Endothelial cell (in vitro differentiated cells): ENCODE data around the gene METTL15. TPM values are rescaled to one million over a fixed set of nuclear protein-coding genes. Genes with fewer than 3 reads are reported as not detected.
"Not testable (repeated sequence)": the region's sequence is repeated elsewhere in the genome, so short reads cannot be mapped to it uniquely, and the experiment has no call there.

Experiments used
- DNase-seq: peaks from one replicate; pipeline ENCODE4 v3.0.0; 2021; ENCODE audit warnings: low spot score
- H3K27ac Mint-ChIP-seq: one replicate; pipeline ENCODE4 v1.8.0; 2021; ENCODE audit warnings: mixed read lengths, inconsistent platforms; ENCODE audit not compliant: unreplicated experiment
- H3K27me3 Mint-ChIP-seq: one replicate; pipeline ENCODE4 v1.8.0; 2021; ENCODE audit warnings: mild to moderate bottlenecking, moderate library complexity, mixed read lengths, inconsistent platforms; ENCODE audit not compliant: unreplicated experiment
- H3K36me3 Mint-ChIP-seq: one replicate; pipeline ENCODE4 v1.8.0; 2021; ENCODE audit warnings: mild to moderate bottlenecking, low read depth, mixed read lengths, inconsistent platforms; ENCODE audit not compliant: unreplicated experiment
- H3K4me1 Mint-ChIP-seq: one replicate; pipeline ENCODE4 v1.8.0; 2021; ENCODE audit warnings: mild to moderate bottlenecking, mixed read lengths, inconsistent platforms; ENCODE audit not compliant: unreplicated experiment
- H3K4me3 Mint-ChIP-seq: one replicate; pipeline ENCODE4 v1.8.0; 2021; ENCODE audit warnings: mild to moderate bottlenecking, mixed read lengths, inconsistent platforms; ENCODE audit not compliant: unreplicated experiment
- H3K9me3 Mint-ChIP-seq: one replicate; pipeline ENCODE4 v1.8.0; 2021; ENCODE audit warnings: mixed read lengths, inconsistent platforms; ENCODE audit not compliant: unreplicated experiment
- CTCF ChIP-seq: fragments of 200-600 bp; sonication (generic); IDR thresholded peaks from one replicate; pipeline ENCODE4 v1.5.0; 2021; ENCODE audit warnings: antibody characterized with exemption; ENCODE audit not compliant: unreplicated experiment
- total RNA-seq: library from RNA; stranded (reverse); fragmentation: NEBNext Ultra II Directional; extraction: Animal tissue kit (Norgen Biotek cat#: 25700); gene quantifications from one replicate; pipeline ENCODE4 v1.2.1, GENCODE V29; 2021; ENCODE audit not compliant: unreplicated experiment

METTL15 gene
- total RNA-seq, 1 donor from 2014 or later = 8.8 TPM

GRCh38 chr11:28170759-28171158 is 62.6 kb downstream of the METTL15 start:
- Mint-ChIP-seq H3K4me3 (no peak overlapping the region), H3K36me3 (no peaks in the 10 kb centered on the region), H3K27me3 (no peaks in the 10 kb centered on the region), H3K9me3 (no peaks in the 10 kb centered on the region), H3K4me1 (no peaks in the 10 kb centered on the region), H3K27ac (no peak overlapping the region)
- DNase-seq = no peak
- no peak for TF ChIP-seq CTCF

GRCh38 chr11:28176351-28176750 is 68.2 kb downstream of the METTL15 start:
- no peak for DNase-seq
- H3K4me3 Mint-ChIP-seq = no peak overlapping the region
- H3K27me3 Mint-ChIP-seq = no peaks in the 10 kb centered on the region
- H3K27ac Mint-ChIP-seq = no peak overlapping the region
- H3K9me3 Mint-ChIP-seq = no peaks in the 10 kb centered on the region
- H3K36me3 Mint-ChIP-seq = no peaks in the 10 kb centered on the region
- TF ChIP-seq CTCF = no peak
- no peaks in the 10 kb centered on the region for H3K4me1 Mint-ChIP-seq

- no peaks in the 10 kb centered on the region for H3K36me3 Mint-ChIP-seq
- no peaks in the 10 kb centered on the region for H3K27me3 Mint-ChIP-seq
- no peak for TF ChIP-seq CTCF
- no peak for DNase-seq
- H3K27ac Mint-ChIP-seq = no peak overlapping the region
- H3K4me3 Mint-ChIP-seq = no peak overlapping the region
- no peaks in the 10 kb centered on the region for H3K4me1 Mint-ChIP-seq
- no peaks in the 10 kb centered on the region for H3K9me3 Mint-ChIP-seq
These were observed 87.3 kb downstream of the METTL15 start for GRCh38 chr11:28195449-28195848.

- Mint-ChIP-seq H3K27ac (no peak overlapping the region), H3K4me3 (no peak overlapping the region), H3K27me3 (no peaks in the 10 kb centered on the region), H3K4me1 (no peaks in the 10 kb centered on the region), H3K36me3 (no peaks in the 10 kb centered on the region), H3K9me3 (no peaks in the 10 kb centered on the region)
- no peak for TF ChIP-seq CTCF
- no peak for DNase-seq
These were observed 101.7 kb downstream of the METTL15 start for GRCh38 chr11:28209906-28210305.

DNA sequence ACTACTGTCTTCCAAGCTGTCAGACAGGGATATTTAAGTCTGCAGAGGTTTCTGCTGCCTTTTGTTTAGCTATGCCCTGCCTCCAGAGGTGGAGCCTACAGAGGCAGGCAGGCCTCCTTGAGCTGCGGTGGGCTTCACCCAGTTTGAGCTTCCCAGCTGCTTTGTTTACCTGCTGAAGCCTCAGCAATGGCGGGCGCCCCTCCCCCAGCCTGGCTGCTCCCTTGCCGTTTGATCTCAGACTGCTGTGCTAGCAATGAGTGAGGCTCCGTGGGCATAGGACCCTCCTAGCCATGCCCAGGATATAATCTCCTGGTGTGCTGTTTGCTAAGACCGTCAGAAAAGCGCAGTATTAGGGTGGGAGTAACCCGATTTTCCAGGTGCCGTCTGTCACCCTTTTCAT is 113.9 kb downstream of the METTL15 start:
- H3K9me3 Mint-ChIP-seq, H3K4me3 Mint-ChIP-seq, H3K27me3 Mint-ChIP-seq, H3K27ac Mint-ChIP-seq, DNase-seq: not testable (repeated sequence)
- Mint-ChIP-seq H3K4me1 (peaks cover 16% of the 10 kb centered on the region), H3K36me3 (peaks cover 24% of the 10 kb centered on the region)

DNA sequence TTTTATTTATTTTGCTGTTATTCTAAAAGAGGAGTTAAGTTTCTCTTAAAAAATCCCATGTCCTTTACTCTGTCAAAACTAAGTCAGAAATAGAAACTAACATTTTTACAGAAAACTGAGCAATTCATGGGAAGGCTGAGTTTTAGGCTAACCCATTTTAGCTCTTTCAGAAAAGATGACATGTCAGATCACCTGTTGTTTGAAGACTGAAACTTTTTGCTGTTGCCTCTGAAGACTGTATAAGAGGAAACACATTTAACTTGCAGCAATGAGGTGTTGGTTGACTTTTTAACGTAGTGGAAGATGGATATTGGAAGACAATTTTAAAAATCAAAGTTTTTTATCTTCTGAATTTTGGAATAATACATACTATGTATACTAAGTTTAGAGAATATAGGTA is 115.4 kb downstream of the METTL15 start:
- Mint-ChIP-seq H3K9me3 (no peaks in the 10 kb centered on the region), H3K27ac (no peak overlapping the region), H3K27me3 (peaks cover 7% of the 10 kb centered on the region), H3K36me3 (peaks cover 16% of the 10 kb centered on the region), H3K4me3 (no peak overlapping the region), H3K4me1 (peaks cover 10% of the 10 kb centered on the region)
- TF ChIP-seq CTCF = no peak
- no peak for DNase-seq
